Measurements from ENCODE around the gene RAB3GAP1. TPM values are rescaled to one million over a fixed set of nuclear protein-coding genes. Genes with fewer than 3 reads are reported as not detected.

The RAB3GAP1 gene
- total and polyA plus RNA-seq, 2 of the 4 experiments (the other 2 are of a cell fraction): 21.2 to 65.8 TPM

DNA sequence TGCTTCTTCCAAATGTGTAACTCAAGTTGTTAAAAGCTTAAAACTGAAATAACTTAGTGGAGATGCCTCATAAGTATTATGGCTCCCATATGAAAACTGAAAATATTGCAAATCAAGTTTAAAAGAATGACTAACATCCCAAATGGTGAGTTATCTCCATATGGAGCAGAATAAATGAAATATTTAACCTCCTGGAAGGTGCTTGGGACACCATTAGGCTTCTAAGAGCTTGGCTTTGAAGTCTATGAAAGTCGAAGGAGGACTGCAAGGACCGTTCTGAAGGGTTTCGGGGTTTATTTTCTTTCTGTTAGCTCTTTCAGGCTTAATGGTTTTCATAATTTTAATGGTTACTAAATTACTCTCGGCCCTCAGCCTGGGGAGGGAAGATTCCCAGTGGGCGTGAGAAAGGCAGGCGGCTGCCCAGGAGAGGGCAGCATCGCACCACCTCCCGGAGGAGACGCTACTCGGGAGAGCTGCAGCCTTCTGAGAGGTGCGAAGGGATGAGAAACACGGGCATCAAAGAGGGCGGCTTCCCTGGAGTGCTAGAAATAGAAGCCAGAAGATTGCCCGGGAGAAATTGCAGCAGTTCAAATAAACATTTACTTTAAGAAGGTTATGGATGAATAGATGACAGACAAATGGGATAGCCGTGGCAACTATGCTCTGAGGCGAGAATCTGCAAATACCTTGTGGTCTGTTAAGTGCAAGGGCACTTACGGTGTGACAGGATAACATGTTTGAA, 47.9 kb upstream of the RAB3GAP1 start (continued):
- TF ChIP-seq SMC3 (IDR thresholded peaks at IDR 0.05; ENCODE audit: low read depth, low read length): peak; percentile 93

DNA sequence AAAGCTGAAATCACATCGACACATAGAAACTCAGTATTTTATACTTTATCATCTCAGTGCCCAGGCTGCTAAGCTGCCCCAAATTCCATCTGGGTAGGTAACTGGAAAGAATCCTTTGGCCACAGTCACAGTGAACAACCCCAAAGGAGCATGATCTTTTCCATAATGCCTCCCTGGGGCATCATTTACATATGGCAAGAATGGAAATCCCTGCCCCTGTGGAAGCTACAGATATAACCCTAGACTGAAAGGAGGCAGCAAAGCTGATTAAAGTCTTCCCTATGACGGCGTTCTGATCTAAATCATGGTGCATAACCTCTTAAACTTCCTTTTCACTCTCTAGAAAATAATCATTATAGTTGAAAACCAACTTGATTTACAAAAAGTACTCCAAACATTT, 46.3 kb upstream of the RAB3GAP1 start:
- Histone ChIP-seq H3K4me2 (ENCODE audit: low read depth, low read length) (no peak overlapping the region), H2BK15ac (ENCODE audit: low read depth, low read length) (no peak overlapping the region), H2AFZ (replicated peaks; ENCODE audit: low read length, poor library complexity) (no peak overlapping the region), H3K27ac (ENCODE audit: insufficient read depth, low read length) (no peak overlapping the region), H3K14ac (replicated peaks; ENCODE audit: low read depth, low read length) (no peak overlapping the region), H3K4ac (ENCODE audit: low read depth, low read length) (no peak overlapping the region), H3K56ac (ENCODE audit: extremely low read depth, insufficient read depth, low read length) (no peak overlapping the region), H2AK9ac (replicated peaks; ENCODE audit: low read depth, low read length, poor library complexity) (no peak overlapping the region), H2BK20ac (ENCODE audit: low read depth, low read length) (no peak overlapping the region), H2BK120ac (ENCODE audit: low read depth, low read length) (no peak overlapping the region), H4K5ac (ENCODE audit: low read depth, low read length) (no peak overlapping the region), H3K27me3 (ENCODE audit: control insufficient read depth, insufficient read depth, low read length) (peaks cover 13% of the 10 kb centered on the region), H4K91ac (ENCODE audit: insufficient read depth, low read depth, low read length) (no peak overlapping the region), H3K4me1 (ENCODE audit: control insufficient read depth, insufficient read depth, low read length) (no peaks in the 10 kb centered on the region), H3K79me1 (ENCODE audit: low read depth in 1 of 2, low read length in 2 of 2) (no peaks in the 10 kb centered on the region), H2BK5ac (ENCODE audit: low read depth, low read length, poor library complexity, severe bottlenecking) (no peak overlapping the region), H4K8ac (ENCODE audit: low read depth in 2 of 2, low read length in 2 of 2) (no peak overlapping the region), H2AK5ac (ENCODE audit: low read depth, low read length) (no peak overlapping the region), H3K9me3 (ENCODE audit: control insufficient read depth, insufficient read depth, low read length) (no peaks in the 10 kb centered on the region), H3K18ac (ENCODE audit: low read depth, low read length) (no peak overlapping the region), H3K4me3 (ENCODE audit: insufficient read depth, low read depth, low read length) (no peak overlapping the region), H3K9ac (ENCODE audit: low read depth, low read length) (no peak overlapping the region), H3K23ac (ENCODE audit: low read depth, low read length) (no peak overlapping the region), H3K9me1 (ENCODE audit: insufficient read depth, low read length) (no peaks in the 10 kb centered on the region), H3K36me3 (ENCODE audit: control insufficient read depth, insufficient read depth, low read length) (no peaks in the 10 kb centered on the region), H4K20me1 (ENCODE audit: insufficient read depth, low read length) (no peaks in the 10 kb centered on the region)
- ATAC-seq (ENCODE audit: low read depth) (no peak), DNase-seq (no peak)
- BruUV-seq (replicated peaks): no TSS peak
- CTCF ChIA-PET: no interaction called here
- whole genome bisulfite sequencing, 2 experiments (ENCODE audit: extremely low coverage in 2 of 2, insufficient read length in 1 of 2): no CpG with 5 or more reads among the region's 3 CpGs
- POLR2A ChIA-PET (ENCODE audit: unreplicated experiment): no interaction called here
- in situ Hi-C loops (cut with MboI; ENCODE audit: low sequenced_read_pairs) (loop anchor here (5.0 to 10.0 kb wide), 2 partner anchors 599 to 707 kb away; no protein-coding TSS in a partner anchor), intact Hi-C loops (cut with micrococcal nuclease) (no loop called here), dilution Hi-C loops (cut with HindIII; ENCODE audit: low sequenced_read_pairs, unreplicated experiment) (no loop called here)
- TF ChIP-seq MAFK (IDR thresholded peaks at IDR 0.05; ENCODE audit: low read depth, low read length) (no peak), BHLHE40 (IDR thresholded peaks at IDR 0.05; ENCODE audit: low read depth, low read length) (no peak), RAD21 (IDR thresholded peaks at IDR 0.05; ENCODE audit: low read length) (no peak), FOS (IDR thresholded peaks at IDR 0.05; ENCODE audit: low read depth, low read length) (no peak), CHD1 (IDR thresholded peaks at IDR 0.05; ENCODE audit: low read depth, low read length) (no peak), MXI1 (IDR thresholded peaks at IDR 0.05; ENCODE audit: borderline replicate concordance, low read depth, low read length) (no peak), NFE2L2 (IDR thresholded peaks at IDR 0.05; ENCODE audit: low read depth, low read length) (no peak), RCOR1 (IDR thresholded peaks at IDR 0.05; ENCODE audit: insufficient replicate concordance, low read length) (no peak), MAZ (IDR thresholded peaks at IDR 0.05; ENCODE audit: borderline replicate concordance, low read depth, low read length) (no peak)
- TF ChIP-seq, protein P1, sequence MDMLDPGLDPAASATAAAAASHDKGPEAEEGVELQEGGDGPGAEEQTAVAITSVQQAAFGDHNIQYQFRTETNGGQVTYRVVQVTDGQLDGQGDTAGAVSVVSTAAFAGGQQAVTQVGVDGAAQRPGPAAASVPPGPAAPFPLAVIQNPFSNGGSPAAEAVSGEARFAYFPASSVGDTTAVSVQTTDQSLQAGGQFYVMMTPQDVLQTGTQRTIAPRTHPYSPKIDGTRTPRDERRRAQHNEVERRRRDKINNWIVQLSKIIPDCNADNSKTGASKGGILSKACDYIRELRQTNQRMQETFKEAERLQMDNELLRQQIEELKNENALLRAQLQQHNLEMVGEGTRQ (IDR thresholded peaks at IDR 0.05; ENCODE audit: low read depth, low read length): no peak
- TF ChIP-seq, protein P2, sequence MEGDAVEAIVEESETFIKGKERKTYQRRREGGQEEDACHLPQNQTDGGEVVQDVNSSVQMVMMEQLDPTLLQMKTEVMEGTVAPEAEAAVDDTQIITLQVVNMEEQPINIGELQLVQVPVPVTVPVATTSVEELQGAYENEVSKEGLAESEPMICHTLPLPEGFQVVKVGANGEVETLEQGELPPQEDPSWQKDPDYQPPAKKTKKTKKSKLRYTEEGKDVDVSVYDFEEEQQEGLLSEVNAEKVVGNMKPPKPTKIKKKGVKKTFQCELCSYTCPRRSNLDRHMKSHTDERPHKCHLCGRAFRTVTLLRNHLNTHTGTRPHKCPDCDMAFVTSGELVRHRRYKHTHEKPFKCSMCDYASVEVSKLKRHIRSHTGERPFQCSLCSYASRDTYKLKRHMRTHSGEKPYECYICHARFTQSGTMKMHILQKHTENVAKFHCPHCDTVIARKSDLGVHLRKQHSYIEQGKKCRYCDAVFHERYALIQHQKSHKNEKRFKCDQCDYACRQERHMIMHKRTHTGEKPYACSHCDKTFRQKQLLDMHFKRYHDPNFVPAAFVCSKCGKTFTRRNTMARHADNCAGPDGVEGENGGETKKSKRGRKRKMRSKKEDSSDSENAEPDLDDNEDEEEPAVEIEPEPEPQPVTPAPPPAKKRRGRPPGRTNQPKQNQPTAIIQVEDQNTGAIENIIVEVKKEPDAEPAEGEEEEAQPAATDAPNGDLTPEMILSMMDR (conservative IDR thresholded peaks at IDR 0.05; ENCODE audit: low read depth, low read length): no peak
- TF ChIP-seq, protein P3, sequence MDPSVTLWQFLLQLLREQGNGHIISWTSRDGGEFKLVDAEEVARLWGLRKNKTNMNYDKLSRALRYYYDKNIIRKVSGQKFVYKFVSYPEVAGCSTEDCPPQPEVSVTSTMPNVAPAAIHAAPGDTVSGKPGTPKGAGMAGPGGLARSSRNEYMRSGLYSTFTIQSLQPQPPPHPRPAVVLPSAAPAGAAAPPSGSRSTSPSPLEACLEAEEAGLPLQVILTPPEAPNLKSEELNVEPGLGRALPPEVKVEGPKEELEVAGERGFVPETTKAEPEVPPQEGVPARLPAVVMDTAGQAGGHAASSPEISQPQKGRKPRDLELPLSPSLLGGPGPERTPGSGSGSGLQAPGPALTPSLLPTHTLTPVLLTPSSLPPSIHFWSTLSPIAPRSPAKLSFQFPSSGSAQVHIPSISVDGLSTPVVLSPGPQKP (IDR thresholded peaks at IDR 0.05; ENCODE audit: borderline replicate concordance, low read depth, low read length): no peak
